Lung (tissue), 12 donors: ENCODE results near the gene HEXD. TPM values are rescaled to one million over a fixed set of nuclear protein-coding genes. Genes with fewer than 3 reads are reported as not detected.

Source experiments
- ATAC-seq: fragments of 200-7000 bp; cut with Tn5 transposase; one replicate; pipeline ENCODE4 v1.9.1; 2020; ENCODE audit warnings: moderate number of reproducible peaks; ENCODE audit not compliant: insufficient read depth, low FRiP score
- DNase-seq, 3 donors: peaks; one replicate each; pipeline ENCODE4 v3.0.0-alpha.2; 2013 to 2017
- H3K27ac ChIP-seq, 2 donors: one replicate each; pipeline ENCODE4 v1.5.1; 2013; ENCODE audit warnings: mild to moderate bottlenecking in 2 of 2, moderate library complexity in 2 of 2, control low read depth in 1 of 2, inconsistent platforms in 1 of 2, low read depth in 1 of 2, low read length in 1 of 2
- H3K27me3 ChIP-seq, 3 donors: one replicate each; pipeline ENCODE4 v1.5.1; 2013; ENCODE audit warnings: low read length in 2 of 3; ENCODE audit not compliant: control insufficient read depth in 3 of 3, insufficient read depth in 3 of 3
- H3K36me3 ChIP-seq, 4 donors: one replicate each; pipeline ENCODE4 v1.5.1; 2013; ENCODE audit warnings: low read length in 4 of 4, mild to moderate bottlenecking in 1 of 4, moderate library complexity in 1 of 4; ENCODE audit not compliant: control insufficient read depth in 4 of 4, insufficient read depth in 4 of 4
- H3K4me1 ChIP-seq, 5 donors: one replicate each; pipeline ENCODE4 v1.5.1; 2013; ENCODE audit warnings: low read length in 5 of 5, mild to moderate bottlenecking in 2 of 5, moderate library complexity in 1 of 5; ENCODE audit not compliant: control insufficient read depth in 5 of 5, insufficient read depth in 5 of 5
- H3K4me3 ChIP-seq: one replicate; pipeline ENCODE4 v1.5.1; 2013; ENCODE audit warnings: mild to moderate bottlenecking, control low read depth, moderate library complexity
- H3K9ac ChIP-seq, 2 donors: one replicate each; pipeline ENCODE4 v1.5.1; 2013; ENCODE audit warnings: low read length in 2 of 2, control low read depth in 1 of 2; ENCODE audit not compliant: insufficient read depth in 1 of 2
- H3K9me3 ChIP-seq, 4 donors: one replicate each; pipeline ENCODE4 v1.5.1; 2013; ENCODE audit warnings: low read length in 3 of 4, mild to moderate bottlenecking in 1 of 4, moderate library complexity in 1 of 4; ENCODE audit not compliant: control insufficient read depth in 4 of 4, insufficient read depth in 3 of 4
- WGBS, 2 donors: extraction: QIAGEN DNeasy Blood & Tissue Kit; methylation state at CpG; one replicate each; pipeline ENCODE4 v1.1.7; 2013; 5-methylcytosine and 5-hydroxymethylcytosine counted together
- polyA plus RNA-seq, 2 donors: library from polyadenylated mRNA; stranded (reverse); fragments of 200-250 nt; gene quantifications; one replicate each; pipeline ENCODE4 v1.2.1, GENCODE V29; 2013
- total RNA-seq, 2 donors: library from RNA; depleted of rRNA in 1 of 2; stranded (reverse); fragments of >200 nt in 1 of 2; gene quantifications; one replicate each; pipeline ENCODE4 v1.2.1, GENCODE V29; 2014 to 2021
- TF ChIP-seq, protein P1 (sequence below): IDR thresholded peaks from 2 replicates; pipeline ENCODE4 v1.5.1; 2012; ENCODE audit warnings: mild to moderate bottlenecking; ENCODE audit errors: control extremely low read depth, extremely low read depth
- donor health status: control.
- donor health status: control.
- donor health status: Bipolar disorder and iron deficiency.
- donor health status: healthy.
- donor health status: DM: yes; HTN: yes; CAD: no.

The HEXD gene
- total and polyA plus RNA-seq, 4 donors: 28.4 to 57.3 (median 37.4) TPM

DNA sequence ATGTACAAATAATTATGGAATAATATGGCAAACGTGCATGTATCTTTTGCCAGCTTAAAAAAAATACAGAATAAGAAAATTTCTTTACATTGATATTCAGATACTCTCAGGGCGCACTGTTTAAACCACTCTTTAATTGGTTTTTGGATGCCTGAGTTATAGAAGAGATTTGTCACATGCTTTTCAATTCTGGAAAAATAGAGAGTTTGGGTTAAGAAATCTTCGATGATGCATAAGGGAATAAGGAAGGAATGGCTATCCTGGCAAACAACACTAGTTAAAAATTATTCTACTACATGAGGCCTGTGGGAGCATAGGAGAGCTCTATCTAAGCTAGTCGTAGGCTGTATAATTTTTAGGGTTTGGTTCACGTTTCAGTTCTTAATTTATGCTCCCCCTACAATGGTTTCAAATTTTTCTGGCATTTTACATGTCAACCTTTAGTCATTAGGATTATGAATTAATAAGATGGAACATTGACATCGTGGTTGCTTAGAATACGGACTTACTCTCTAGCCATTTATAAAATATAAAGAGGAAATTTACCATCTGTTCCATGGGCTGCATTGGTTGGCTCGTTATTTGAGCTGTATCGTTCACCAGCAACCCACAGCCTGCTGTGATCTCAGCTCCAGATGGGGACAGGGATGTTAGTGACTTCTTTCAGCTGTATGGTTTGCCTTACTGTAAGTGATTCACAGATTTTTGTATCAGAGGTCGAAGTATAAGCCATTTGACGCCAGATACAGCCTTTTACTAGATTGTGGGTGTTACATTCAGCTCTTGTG, 56.3 kb downstream of the HEXD start:
- Histone ChIP-seq H3K4me1 (no peaks in the 10 kb centered on the region), H3K9me3 (no peaks in the 10 kb centered on the region), H3K27me3 (no peaks in the 10 kb centered on the region), H3K4me3 (no peak overlapping the region), H3K9ac (no peak overlapping the region), H3K36me3 (peaks cover 20 to 33% (median 24%) of the 10 kb centered on the region in 4 donors), H3K27ac (no peak overlapping the region)
- TF ChIP-seq, protein P1, sequence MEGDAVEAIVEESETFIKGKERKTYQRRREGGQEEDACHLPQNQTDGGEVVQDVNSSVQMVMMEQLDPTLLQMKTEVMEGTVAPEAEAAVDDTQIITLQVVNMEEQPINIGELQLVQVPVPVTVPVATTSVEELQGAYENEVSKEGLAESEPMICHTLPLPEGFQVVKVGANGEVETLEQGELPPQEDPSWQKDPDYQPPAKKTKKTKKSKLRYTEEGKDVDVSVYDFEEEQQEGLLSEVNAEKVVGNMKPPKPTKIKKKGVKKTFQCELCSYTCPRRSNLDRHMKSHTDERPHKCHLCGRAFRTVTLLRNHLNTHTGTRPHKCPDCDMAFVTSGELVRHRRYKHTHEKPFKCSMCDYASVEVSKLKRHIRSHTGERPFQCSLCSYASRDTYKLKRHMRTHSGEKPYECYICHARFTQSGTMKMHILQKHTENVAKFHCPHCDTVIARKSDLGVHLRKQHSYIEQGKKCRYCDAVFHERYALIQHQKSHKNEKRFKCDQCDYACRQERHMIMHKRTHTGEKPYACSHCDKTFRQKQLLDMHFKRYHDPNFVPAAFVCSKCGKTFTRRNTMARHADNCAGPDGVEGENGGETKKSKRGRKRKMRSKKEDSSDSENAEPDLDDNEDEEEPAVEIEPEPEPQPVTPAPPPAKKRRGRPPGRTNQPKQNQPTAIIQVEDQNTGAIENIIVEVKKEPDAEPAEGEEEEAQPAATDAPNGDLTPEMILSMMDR: no peak
- no peak for DNase-seq
- ATAC-seq: no peak
- WGBS, 2 donors: 90 to 93% methylated on average over 11 of the region's 11 CpGs

DNA sequence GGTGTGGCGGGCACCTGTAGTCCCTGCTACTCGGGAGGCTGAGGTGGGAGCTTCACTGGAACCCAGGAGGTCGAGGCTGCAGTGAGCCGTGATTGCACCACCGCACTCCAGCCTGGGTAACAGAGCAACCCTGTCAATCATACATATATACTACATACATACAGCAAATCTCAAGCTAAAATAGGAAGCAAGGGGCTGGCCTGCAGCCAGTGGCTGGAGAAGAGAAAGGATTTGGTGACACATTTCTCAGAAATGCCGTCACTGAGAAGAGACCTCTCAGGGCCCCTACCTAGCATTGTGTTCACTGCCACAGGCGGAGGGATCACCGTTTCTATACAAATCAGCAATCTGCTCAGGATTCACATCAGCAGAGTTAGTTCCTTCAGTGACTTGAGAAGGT, 57.3 kb downstream of the HEXD start:
- H3K36me3 ChIP-seq: peaks cover 17 to 35% (median 26%) of the 10 kb centered on the region in 4 donors
- ATAC-seq: no peak

DNA sequence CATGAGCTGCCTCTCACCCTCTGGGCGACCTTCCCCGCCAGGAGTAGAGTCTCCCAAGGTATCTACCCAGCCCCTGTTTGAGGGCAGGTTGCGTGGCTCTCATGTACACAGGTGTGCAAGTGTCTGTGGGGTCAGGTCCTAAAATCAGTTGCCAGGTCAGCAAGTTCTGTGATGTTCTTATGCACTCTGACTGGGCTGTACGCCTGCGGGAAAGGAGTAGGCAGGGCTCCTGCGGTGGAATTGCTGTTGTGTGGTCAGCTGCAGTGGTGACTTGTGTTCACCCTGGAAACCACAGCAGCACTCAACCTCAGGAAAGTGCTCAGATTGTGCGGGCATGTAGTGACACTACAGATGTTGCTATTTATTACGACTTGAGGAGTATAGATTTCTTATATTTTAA, 59.8 kb downstream of the HEXD start:
- Histone ChIP-seq H3K9me3 (no peaks in the 10 kb centered on the region), H3K36me3 (peaks cover 17 to 42% (median 27%) of the 10 kb centered on the region in 4 donors), H3K9ac (no peak overlapping the region), H3K4me3 (no peak overlapping the region), H3K27me3 (no peaks in the 10 kb centered on the region), H3K27ac (no peak overlapping the region), H3K4me1 (no peaks in the 10 kb centered on the region)
- 91 to 94% methylated on average over 8 of the region's 8 CpGs for WGBS, 2 donors
- ATAC-seq (no peak), DNase-seq (no peak)
- TF ChIP-seq, protein P1: no peak

More for the DNA sequence above, 57.3 kb downstream of the HEXD start:
- TF ChIP-seq, protein P1: no peak
- Histone ChIP-seq H3K27me3 (no peaks in the 10 kb centered on the region), H3K9me3 (no peaks in the 10 kb centered on the region), H3K4me1 (no peaks in the 10 kb centered on the region), H3K9ac (no peak overlapping the region), H3K4me3 (no peak overlapping the region), H3K27ac (no peak overlapping the region)
- WGBS, 2 donors: 80 to 89% methylated on average over 8 of the region's 8 CpGs
- no peak for DNase-seq
